Measurements from ENCODE around the gene CYP2B6. TPM values are rescaled to one million over a fixed set of nuclear protein-coding genes. Genes with fewer than 3 reads are reported as not detected.
A peak's percentile ranks its signal among the peaks of the same experiment; 100 is the strongest.
"Not testable (repeated sequence)": the region's sequence is repeated elsewhere in the genome, so short reads cannot be mapped to it uniquely, and the experiment has no call there.

Gene CYP2B6
- total RNA-seq, 1 experiment from 2014 or later, result not detected

DNA sequence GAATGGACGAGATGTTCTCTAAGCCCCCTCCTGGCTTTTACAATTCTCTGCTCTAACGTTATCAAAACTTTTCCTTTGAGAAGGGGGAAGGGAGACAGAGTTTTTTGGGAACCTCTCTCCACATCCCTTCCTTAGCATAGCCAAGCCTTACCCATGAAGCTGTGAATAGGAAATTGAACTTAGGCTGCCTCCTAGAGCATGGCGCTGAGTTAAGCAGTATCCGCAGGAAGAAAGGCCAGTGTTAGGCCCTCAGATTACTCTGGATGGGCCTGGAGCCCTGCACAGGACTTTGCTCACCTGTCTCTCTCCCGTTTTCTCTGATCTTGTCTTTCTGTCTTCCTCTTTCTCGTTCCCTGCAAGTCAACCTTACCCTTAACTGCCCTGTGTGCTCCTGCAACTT is 39.6 kb downstream of the CYP2B6 start:
- no peak for DNase-seq (ENCODE audit: low read depth)

DNA sequence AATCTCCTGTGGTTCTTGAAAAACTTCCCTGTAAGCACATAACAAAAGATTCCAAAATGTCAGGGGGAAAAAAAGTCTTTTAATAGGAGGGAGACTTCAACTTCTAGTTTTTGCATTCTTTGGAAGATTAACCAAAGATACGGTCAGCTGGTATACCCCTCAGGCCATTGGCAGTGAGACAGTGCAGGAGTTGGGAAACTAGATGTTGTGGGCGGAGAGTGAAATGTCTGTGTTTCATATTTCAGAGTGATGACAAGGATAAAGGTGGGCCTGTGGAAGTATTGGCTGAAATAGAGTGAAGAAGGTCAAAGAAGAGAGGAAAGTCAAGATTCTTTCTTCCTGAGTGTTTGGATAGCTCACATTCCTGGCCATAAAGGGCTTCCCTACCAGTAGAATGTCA is 40.8 kb downstream of the CYP2B6 start:
- DNase-seq (ENCODE audit: low read depth), result no peak

DNA sequence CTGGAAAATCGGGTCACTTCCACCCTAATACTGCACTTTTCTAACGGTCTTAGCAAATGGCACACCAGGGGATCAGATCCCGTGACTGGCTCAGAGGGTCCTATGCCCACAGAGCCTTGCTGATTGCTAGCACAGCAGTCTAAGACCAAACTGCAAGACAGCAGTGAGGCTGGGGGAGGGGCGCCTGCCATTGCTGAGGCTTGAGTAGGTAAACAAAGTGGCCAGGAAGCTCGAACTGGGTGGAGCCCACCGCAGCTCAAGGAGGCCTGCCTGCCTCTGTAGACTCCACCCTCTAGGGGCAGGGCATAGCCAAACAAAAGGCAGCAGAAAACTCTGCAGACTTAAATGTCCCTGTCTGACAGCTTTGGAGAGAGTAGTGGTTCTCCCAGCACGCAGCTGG is 42.2 kb downstream of the CYP2B6 start:
- DNase-seq (ENCODE audit: low read depth), result not testable (repeated sequence)

DNA sequence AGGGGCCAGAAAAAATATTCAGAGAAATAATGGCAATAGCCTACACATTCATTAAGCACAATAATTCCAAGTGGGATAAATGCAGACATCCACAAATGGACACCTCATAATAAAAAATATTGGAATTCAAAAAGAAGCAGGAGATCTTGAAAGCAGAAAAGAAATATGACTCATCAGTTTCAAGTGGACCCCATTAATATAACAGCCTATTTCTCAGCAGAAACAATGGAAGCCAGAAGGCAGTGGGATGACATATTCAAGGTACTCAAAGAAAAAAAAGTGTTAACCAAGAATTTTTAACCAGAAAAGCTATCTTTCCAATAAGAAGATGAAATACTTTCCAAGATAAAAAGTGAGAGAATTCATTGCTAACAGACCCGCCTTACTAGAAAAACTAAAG is 48.7 kb downstream of the CYP2B6 start:
- DNase-seq (ENCODE audit: low read depth), result no peak

DNA sequence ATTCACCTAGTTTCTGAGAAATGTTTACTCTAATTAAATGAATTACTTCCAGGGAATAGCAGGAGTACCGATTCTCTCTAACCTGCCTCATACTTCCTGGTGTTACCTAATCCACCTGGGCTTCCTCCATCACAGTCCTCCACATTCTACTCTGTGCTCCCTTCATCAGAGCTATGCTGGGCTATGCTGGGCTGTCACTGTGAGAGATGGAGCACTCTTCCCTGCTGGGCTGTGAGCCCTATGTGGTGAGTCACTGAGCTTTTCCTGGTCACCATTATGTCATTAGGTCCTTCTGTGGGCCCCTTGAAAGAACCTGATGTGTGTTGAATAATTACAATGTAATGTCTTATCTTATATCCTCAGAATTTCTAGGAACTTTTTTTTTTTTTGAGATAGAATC is 54.0 kb downstream of the CYP2B6 start:
- DNase-seq (ENCODE audit: low read depth), result not testable (repeated sequence)

DNA sequence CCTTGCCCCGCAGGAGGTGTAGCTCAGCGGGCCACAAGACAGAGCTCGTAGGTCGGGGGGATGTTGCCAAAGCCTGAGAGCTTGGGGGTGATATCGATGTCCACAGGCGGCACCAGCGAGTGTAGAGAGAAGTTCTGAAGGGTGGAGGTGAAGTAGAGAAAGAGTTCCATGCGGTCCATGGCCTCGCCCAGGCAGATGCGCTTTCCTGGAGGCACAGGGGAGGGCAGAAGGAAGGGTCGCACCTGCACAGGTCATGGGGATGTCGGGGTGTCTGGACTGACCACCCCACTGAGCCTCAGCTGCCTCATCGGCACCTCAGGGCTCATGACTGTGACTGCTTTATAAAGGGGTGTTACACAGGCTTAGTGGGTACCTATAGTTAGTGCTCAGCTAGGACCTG is 59.3 kb downstream of the CYP2B6 start:
- no peak for DNase-seq (ENCODE audit: low read depth)

- not testable (repeated sequence) for DNase-seq (ENCODE audit: low read depth)
Measured at GRCh38 chr19:41052162-41052561, 61.1 kb downstream of the CYP2B6 start.

DNA sequence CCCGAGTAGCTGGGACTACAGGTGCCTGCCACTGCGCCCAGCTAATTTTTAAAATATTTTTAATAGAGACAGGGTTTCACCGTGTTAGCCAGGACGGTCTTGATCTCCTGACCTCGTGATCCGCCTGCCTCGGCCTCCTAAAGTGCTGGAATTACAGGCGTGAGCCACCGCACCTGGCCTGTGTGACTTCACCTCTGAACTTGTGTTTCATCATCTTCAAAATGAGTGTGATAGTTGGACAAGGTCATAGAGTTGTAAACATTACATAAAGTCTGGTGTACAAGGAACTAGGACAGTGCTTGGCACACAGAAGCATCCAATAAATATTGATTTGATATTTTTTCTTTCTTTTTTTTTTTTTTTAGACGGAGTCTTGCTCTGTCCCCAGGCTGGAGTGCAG is 62.2 kb downstream of the CYP2B6 start:
- DNase-seq (ENCODE audit: low read depth), result not testable (repeated sequence)

DNA sequence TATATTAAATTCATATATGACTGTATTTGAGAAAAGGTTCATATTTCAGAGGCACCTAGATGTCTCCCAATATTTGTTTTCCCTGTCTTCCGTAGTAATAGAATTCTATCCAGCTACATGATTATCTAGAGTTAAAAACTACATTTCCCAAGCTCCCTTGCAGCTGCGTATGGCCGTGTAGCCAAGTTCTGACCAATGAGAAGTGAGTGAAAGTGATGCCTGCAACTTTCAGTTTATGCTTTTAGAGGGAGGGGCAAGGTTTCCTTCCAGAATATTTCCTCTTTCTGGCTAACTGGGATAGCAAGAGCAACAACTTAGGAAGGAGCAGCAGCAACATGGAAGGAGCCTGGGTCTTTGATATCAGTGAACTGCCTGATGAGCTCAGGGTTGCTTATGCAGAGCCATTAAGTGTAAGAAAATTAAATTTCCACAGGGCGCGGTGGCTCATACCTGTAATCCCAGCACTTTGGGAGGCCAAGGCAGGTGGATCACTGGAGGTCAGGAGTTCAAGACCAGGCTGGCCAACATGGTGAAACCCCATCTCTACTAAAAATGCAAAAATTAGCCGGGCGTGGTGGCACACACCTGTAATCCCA is 74.0 kb downstream of the CYP2B6 start:
- peak; percentile 17 for DNase-seq (ENCODE audit: low read depth)

Other genes with a start within 250 kb of the CYP2B6 start
- 1.6 and 2.0 TPM in 2 replicates for gene ACTMAP, start 240.8 kb upstream of the CYP2B6 start, total RNA-seq (2014; rRNA removed)
- 97.5 and 115 TPM in 2 replicates for gene SNRPA, start 240.1 kb upstream of the CYP2B6 start, total RNA-seq (2014; rRNA removed)
- not detected in 2 replicates for gene MIA, start 215.8 kb upstream of the CYP2B6 start, total RNA-seq (2014; rRNA removed)
- 19.7 and 28.6 TPM in 2 replicates for gene RAB4B, start 213.0 kb upstream of the CYP2B6 start, total RNA-seq (2014; rRNA removed)
- 99.8 and 101 TPM in 2 replicates for gene EGLN2, start 192.1 kb upstream of the CYP2B6 start, total RNA-seq (2014; rRNA removed)
- gene CYP2A6, start 140.8 kb upstream of the CYP2B6 start, total RNA-seq (2014; rRNA removed), result not detected in 2 replicates
- not detected in 2 replicates for gene CYP2A7, start 109.1 kb upstream of the CYP2B6 start, total RNA-seq (2014; rRNA removed)
- not detected in 2 replicates for gene CYP2A13, start 97.2 kb downstream of the CYP2B6 start, total RNA-seq (2014; rRNA removed)
- not detected in 2 replicates for gene CYP2F1, start 123.2 kb downstream of the CYP2B6 start, total RNA-seq (2014; rRNA removed)
- not detected in 2 replicates for gene CYP2S1, start 201.9 kb downstream of the CYP2B6 start, total RNA-seq (2014; rRNA removed)
- 254 and 297 TPM in 2 replicates for gene AXL, start 227.9 kb downstream of the CYP2B6 start, total RNA-seq (2014; rRNA removed)